Common myeloid progenitor, CD34-positive (primary cell): ENCODE data around the gene P2RX6.
"Not testable (repeated sequence)": the region's sequence is repeated elsewhere in the genome, so short reads cannot be mapped to it uniquely, and the experiment has no call there.

ENCODE experiments used
- CTCF ChIA-PET: fragments of 350-600 bp; sonication (Branson Sonifier 250); formaldehyde crosslinking; loops from one replicate; lab custom pipeline; 2021; ENCODE audit warnings: antibody characterized with exemption; lab: Charles Lee
- POLR2A ChIA-PET: fragments of 350-600 bp; sonication (Branson Sonifier 250); formaldehyde crosslinking; loops from one replicate; lab custom pipeline; 2021; ENCODE audit warnings: antibody characterized with exemption; lab: Charles Lee
- DNase-seq, 3 donors: peaks; one replicate each; pipeline versions ENCODE4 v3.0.0 to v3.0.0-alpha.2; 2013
- H3K27ac ChIP-seq, 2 experiments: 1 replicate in 1 of 2; 2 replicates in 1 of 2; pipeline ENCODE4 v1.7.0; 2013; ENCODE audit warnings: inconsistent platforms in 2 of 2, low read length in 2 of 2, mild to moderate bottlenecking in 2 of 2, low read depth in 1 of 2, moderate library complexity in 1 of 2; ENCODE audit not compliant: severe bottlenecking in 2 of 2, insufficient read depth in 1 of 2, poor library complexity in 1 of 2
- H3K27me3 ChIP-seq, 5 experiments: replicated peaks in 2 of 5; 1 replicate in 3 of 5; 2 replicates in 2 of 5; pipeline versions ENCODE4 v1.6.1 to v1.7.0; 2013; ENCODE audit warnings: low read length in 4 of 5, mild to moderate bottlenecking in 2 of 5, moderate library complexity in 2 of 5, inconsistent platforms in 1 of 5; ENCODE audit not compliant: insufficient read depth in 5 of 5, control insufficient read depth in 4 of 5
- H3K36me3 ChIP-seq, 4 experiments: 1 replicate in 2 of 4; 2 replicates in 2 of 4; pipeline versions ENCODE4 v1.6.1 to v1.7.0; 2013; ENCODE audit warnings: low read length in 3 of 4, control low read depth in 1 of 4, mild to moderate bottlenecking in 1 of 4; ENCODE audit not compliant: control insufficient read depth in 4 of 4, insufficient read depth in 4 of 4
- H3K4me1 ChIP-seq, 4 experiments: 1 replicate in 3 of 4; 2 replicates in 1 of 4; pipeline versions ENCODE4 v1.6.1 to v1.7.1; 2013; ENCODE audit warnings: low read length in 3 of 4, mild to moderate bottlenecking in 3 of 4, control low read depth in 1 of 4, inconsistent platforms in 1 of 4, moderate library complexity in 1 of 4; ENCODE audit not compliant: control insufficient read depth in 4 of 4, insufficient read depth in 4 of 4; ENCODE audit errors: control extremely low read depth in 1 of 4
- H3K4me3 ChIP-seq, 7 experiments: 1 replicate in 4 of 7; 2 replicates in 3 of 7; pipeline versions ENCODE4 v1.5.1 to v1.7.0; 2013; ENCODE audit warnings: mild to moderate bottlenecking in 7 of 7, low read length in 6 of 7, moderate library complexity in 6 of 7, inconsistent platforms in 2 of 7, low read depth in 2 of 7, control low read depth in 1 of 7; ENCODE audit not compliant: insufficient read depth in 4 of 7, control insufficient read depth in 1 of 7; ENCODE audit errors: extremely low read depth in 1 of 7
- H3K9me3 ChIP-seq, 5 experiments: 1 replicate in 4 of 5; 2 replicates in 1 of 5; pipeline versions ENCODE4 v1.6.1 to v1.7.1; 2013; ENCODE audit warnings: low read length in 4 of 5, mild to moderate bottlenecking in 2 of 5, inconsistent platforms in 1 of 5, low read depth in 1 of 5, moderate library complexity in 1 of 5; ENCODE audit not compliant: control insufficient read depth in 4 of 5, insufficient read depth in 2 of 5; ENCODE audit errors: control extremely low read depth in 1 of 5
- WGBS: methylation state at CpG from one replicate; pipeline ENCODE4 v1.1.5; 2013; ENCODE audit not compliant: insufficient coverage; 5-methylcytosine and 5-hydroxymethylcytosine counted together

P2RX6 gene

DNA sequence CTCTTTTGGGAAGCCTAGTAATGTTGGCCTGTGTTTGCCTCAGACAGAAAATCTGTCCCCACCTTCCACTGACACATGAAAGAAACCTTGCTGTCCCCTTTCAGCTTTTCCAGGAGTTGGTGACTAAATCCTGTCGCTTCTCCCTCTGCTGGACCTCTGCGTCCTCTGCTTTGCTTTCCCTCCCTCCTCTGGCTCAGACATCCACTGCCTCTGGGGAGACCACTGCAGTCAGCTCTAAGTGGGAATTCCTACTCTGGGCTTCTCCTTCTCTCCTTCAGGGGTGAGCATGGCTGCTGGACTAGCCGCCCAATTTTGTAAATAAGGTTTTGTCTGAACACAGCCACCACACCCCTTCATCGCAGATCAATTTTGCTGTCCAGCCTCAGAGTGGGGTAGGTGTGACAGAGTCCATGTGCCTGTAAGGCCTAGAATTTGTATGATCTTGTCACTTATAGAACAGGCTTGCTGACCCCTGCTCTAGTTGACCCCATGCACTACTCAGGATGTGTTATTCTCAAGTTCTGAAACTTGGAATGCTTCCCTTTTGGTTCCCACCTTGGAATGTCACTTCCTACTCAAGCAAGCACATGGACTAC is 53.8 kb downstream of the P2RX6 start:
- Histone ChIP-seq H3K4me3 (no peak overlapping the region), H3K27me3 (peaks cover 0 to 12% (median 3%) of the 10 kb centered on the region in 5 experiments), H3K27ac (no peak overlapping the region), H3K4me1 (no peaks in the 10 kb centered on the region), H3K36me3 (no peaks in the 10 kb centered on the region), H3K9me3 (peaks cover 0 to 3% (median 0%) of the 10 kb centered on the region in 5 experiments)
- POLR2A ChIA-PET: no interaction called here
- CTCF ChIA-PET: no interaction called here
- WGBS: 92% methylated on average over 3 of the region's 4 CpGs
- DNase-seq: no peak

- Histone ChIP-seq H3K27ac (no peak overlapping the region), H3K36me3 (no peaks in the 10 kb centered on the region), H3K27me3 (peaks cover 0 to 12% (median 3%) of the 10 kb centered on the region in 5 experiments), H3K4me3 (no peak overlapping the region), H3K9me3 (peaks cover 0 to 3% (median 0%) of the 10 kb centered on the region in 5 experiments), H3K4me1 (no peaks in the 10 kb centered on the region)
- POLR2A ChIA-PET: no interaction called here
- 90% methylated on average over 2 of the region's 5 CpGs for WGBS
- no peak for DNase-seq
- CTCF ChIA-PET: no interaction called here
Observed at GRCh38 chr22:21069375-21069774, 54.4 kb downstream of the P2RX6 start.

- Histone ChIP-seq H3K4me3 (no peak overlapping the region), H3K9me3 (peaks cover 0 to 3% (median 0%) of the 10 kb centered on the region in 5 experiments), H3K36me3 (no peaks in the 10 kb centered on the region), H3K27ac (no peak overlapping the region), H3K27me3 (peaks cover 0 to 8% (median 0%) of the 10 kb centered on the region in 5 experiments), H3K4me1 (no peaks in the 10 kb centered on the region)
- DNase-seq: no peak
- ChIA-PET CTCF (no interaction called here), POLR2A (no interaction called here)
- WGBS: 91% methylated on average over 17 of the region's 17 CpGs
Observed at GRCh38 chr22:21070690-21071615, 56.0 kb downstream of the P2RX6 start.

DNA sequence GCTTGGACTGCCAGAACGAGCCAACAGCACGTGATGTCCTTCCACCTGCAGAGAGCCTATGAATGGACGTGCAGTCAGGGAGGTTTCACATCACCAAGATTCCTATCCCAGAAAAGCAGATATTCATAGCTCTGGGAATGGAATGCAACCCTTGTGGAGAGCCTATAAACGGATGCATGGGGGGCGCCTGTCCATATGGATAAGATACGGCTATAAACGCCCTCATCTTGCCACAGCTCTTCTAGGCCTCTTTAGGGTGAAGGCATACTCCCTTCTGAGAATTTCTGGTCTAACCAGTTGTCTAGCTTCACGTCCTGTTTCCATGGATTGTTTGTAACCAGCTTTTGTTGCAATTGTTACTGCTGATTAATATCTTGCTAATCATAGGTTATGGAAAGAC is 56.8 kb downstream of the P2RX6 start:
- H3K4me3 ChIP-seq, H3K27ac ChIP-seq, DNase-seq, POLR2A ChIA-PET, H3K4me1 ChIP-seq, H3K27me3 ChIP-seq, H3K9me3 ChIP-seq, H3K36me3 ChIP-seq: not testable (repeated sequence)
- WGBS: 100% methylated on average over 4 of the region's 8 CpGs
- CTCF ChIA-PET: interaction anchor here (1.8 kb wide), 1 partner anchor 30 kb away, joined by 4 read pairs; no protein-coding TSS in a partner anchor

GRCh38 chr22:21073023-21073422 is 58.1 kb downstream of the P2RX6 start:
- ChIA-PET CTCF (interaction anchor here (1.8 kb wide), 1 partner anchor 29 kb away, joined by 4 read pairs; no protein-coding TSS in a partner anchor), POLR2A (no interaction called here)
- DNase-seq: no peak

DNA sequence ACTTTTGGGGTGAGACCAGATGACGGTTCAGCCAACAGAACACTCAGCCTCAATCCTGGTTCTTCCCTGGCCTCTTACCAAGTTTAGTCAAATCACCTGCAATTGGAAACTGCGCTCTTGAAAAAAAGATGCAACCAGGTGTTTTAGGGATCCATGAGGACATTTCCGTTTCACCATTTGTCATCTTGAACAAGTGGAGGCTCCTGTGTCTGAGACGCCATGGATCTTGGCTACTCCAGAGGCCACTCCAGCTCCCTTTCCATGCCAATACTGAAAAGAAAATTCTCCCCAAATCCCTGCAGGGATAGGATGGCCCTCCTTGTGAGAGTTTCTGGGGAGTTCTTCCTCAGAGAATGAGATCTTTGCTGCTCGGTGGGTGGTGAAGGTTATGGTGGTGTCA is 58.5 kb downstream of the P2RX6 start:
- CTCF ChIA-PET: interaction anchor here (1.8 kb wide), 1 partner anchor 29 kb away, joined by 4 read pairs; no protein-coding TSS in a partner anchor
- Histone ChIP-seq H3K36me3 (no peaks in the 10 kb centered on the region), H3K27ac (no peak overlapping the region), H3K9me3 (peaks cover 0 to 3% (median 0%) of the 10 kb centered on the region in 5 experiments), H3K4me3 (no peak overlapping the region), H3K4me1 (no peaks in the 10 kb centered on the region), H3K27me3 (peaks cover 0 to 8% (median 0%) of the 10 kb centered on the region in 5 experiments)
- POLR2A ChIA-PET: no interaction called here
- DNase-seq: no peak
- 96% methylated on average over 5 of the region's 5 CpGs for WGBS

More at GRCh38 chr22:21073023-21073422, 58.1 kb downstream of the P2RX6 start:
- no peaks in the 10 kb centered on the region for H3K4me1 ChIP-seq
- H3K9me3 ChIP-seq: peaks cover 0 to 3% (median 0%) of the 10 kb centered on the region in 5 experiments
- H3K4me3 ChIP-seq: no peak overlapping the region
- peaks cover 0 to 8% (median 0%) of the 10 kb centered on the region in 5 experiments for H3K27me3 ChIP-seq
- no CpG with 5 or more reads among the region's 3 CpGs for WGBS
- H3K36me3 ChIP-seq: no peaks in the 10 kb centered on the region
- no peak overlapping the region for H3K27ac ChIP-seq
